Heart left ventricle (tissue), 16 donors: ENCODE measurements around the gene PYGB. TPM values are rescaled to one million over a fixed set of nuclear protein-coding genes. Genes with fewer than 3 reads are reported as not detected.
A peak's percentile ranks its signal among the peaks of the same experiment; 100 is the strongest.

Source experiments
- ATAC-seq, 4 donors: fragments of 200-7000 bp; cut with Tn5 transposase; one replicate each; pipeline ENCODE4 v1.9.1; 2020 to 2022; ENCODE audit warnings: moderate library complexity in 4 of 4, mild to moderate bottlenecking in 3 of 4, moderate number of reproducible peaks in 1 of 4
- DNase-seq, 5 donors: peaks; one replicate each; pipeline ENCODE4 v3.0.0-alpha.2; 2020
- H3K27ac ChIP-seq, 12 donors: fragments of 200-600 bp; sonication (generic) in 4 of 12; one replicate each; pipeline versions ENCODE4 v1.5.0 to v1.8.0; 2016 to 2022; ENCODE audit warnings: mild to moderate bottlenecking in 2 of 12
- H3K27me3 ChIP-seq, 9 donors: fragments of 200-600 bp; sonication (generic) in 2 of 9; one replicate each; pipeline versions ENCODE4 v1.5.1 to v1.8.0; 2016 to 2022; ENCODE audit warnings: mild to moderate bottlenecking in 3 of 9
- H3K36me3 ChIP-seq, 9 donors: fragments of 200-600 bp; sonication (generic) in 2 of 9; one replicate each; pipeline versions ENCODE4 v1.5.0 to v1.8.0; 2018 to 2022; ENCODE audit warnings: mild to moderate bottlenecking in 2 of 9
- H3K4me1 ChIP-seq, 12 donors: fragments of 200-600 bp; sonication (generic) in 4 of 12; one replicate each; pipeline versions ENCODE4 v1.5.0 to v1.8.0; 2016 to 2022; ENCODE audit warnings: mild to moderate bottlenecking in 3 of 12
- H3K4me3 ChIP-seq, 12 donors: fragments of 200-600 bp; sonication (generic) in 4 of 12; one replicate each; pipeline versions ENCODE4 v1.5.0 to v1.8.0; 2017 to 2022; ENCODE audit warnings: mild to moderate bottlenecking in 9 of 12, moderate library complexity in 4 of 12
- H3K9me3 ChIP-seq, 12 donors: fragments of 200-600 bp; sonication (generic) in 4 of 12; one replicate each; pipeline versions ENCODE4 v1.5.0 to v1.8.0; 2016 to 2022; ENCODE audit warnings: mild to moderate bottlenecking in 1 of 12
- CTCF ChIP-seq, 12 donors: fragments of 200-600 bp; sonication (generic) in 4 of 12; IDR thresholded peaks; one replicate each; pipeline versions ENCODE4 v1.5.0 to v1.8.0; 2018 to 2022; ENCODE audit warnings: antibody characterized with exemption in 12 of 12, mild to moderate bottlenecking in 5 of 12
- POLR2A ChIP-seq, 2 donors: fragments of 450-650 bp; IDR thresholded peaks; one replicate each; pipeline ENCODE4 v1.6.1; 2017; ENCODE audit warnings: antibody characterized with exemption in 2 of 2, mild to moderate bottlenecking in 2 of 2, moderate library complexity in 2 of 2
- WGBS, 4 donors: extraction: QIAGEN DNeasy Blood & Tissue Kit in 2 of 4; methylation state at CpG; one replicate each; pipeline versions ENCODE4 v1.1.5 to v1.1.7; 2013 to 2018; 5-methylcytosine and 5-hydroxymethylcytosine counted together
- intact Hi-C, 10 donors: fragments of 100-400 bp; cut with DNase I; formaldehyde crosslinking; loops; one replicate each; pipeline versions ENCODE4 v1.11.1 to v1.14.2; 2022
- polyA plus RNA-seq, 2 donors: library from polyadenylated mRNA; stranded (reverse); fragments of 200-250 nt; gene quantifications; one replicate each; pipeline ENCODE4 v1.2.3, GENCODE V29; 2013
- total RNA-seq, 9 donors: library from RNA; depleted of rRNA in 2 of 9; stranded (reverse); fragments of >200 nt in 2 of 9; fragmentation: NEBNext Ultra II Directional in 3 of 9; extraction: Animal tissue kit (Norgen Biotek cat#: 25700) in 3 of 9; gene quantifications; one replicate each; pipeline versions ENCODE4 v1.1.0 to v1.2.4, GENCODE V29; 2016 to 2023
- donor health status: ischemic (EF 13 %, LVEDD 7.1; RV severe dilation, severe dysfunction).
- donor health status: healthy with polysubstance abuse.
- donor health status: DM: no; HTN: yes; CAD: no.
- donor health status: DM: no; HTN: no; CAD: no.
- donor health status: ischemic (EF 25% LVEDD 6.9; RV normal size, moderate dysfunction).
- donor health status: ischemic (EF 25% LVEDD 5.7; RV mildly dilated, moderate dysfunction).
- donor health status: healthy.
- donor health status: DM: yes; HTN: yes; CAD: no.
- donor health status: ischemic (EF 35%, LVEDD 5.7; RV mildly dilated, moderate dysfunction).
- donor health status: nonischemic (EF 11% LVEDD 7.7; RV severe dilation, severe dysfunction).
- donor health status: DM: yes; HTN: yes; CAD: no.
- donor health status: PGD.
- donor health status: ischemic (EF 29% LVEDD 5.4; RV normal size, mild dysfunction).
- donor health status: nonischemic (EF 23%, LVEDD 6.1; RV moderate dilation, normal function).

Gene PYGB
- total and polyA plus RNA-seq, 11 donors, result 144 to 450 (median 232) TPM

- DNase-seq, result no peak
- TF ChIP-seq CTCF (IDR thresholded peaks at IDR 0.05), result no peak
- no peak for TF ChIP-seq POLR2A (IDR thresholded peaks at IDR 0.05)
- intact Hi-C loops, result no loop called here
- 91 to 98% (median 93%) methylated on average over 8 to 10 of the region's 10 CpGs for WGBS, 4 donors
- no peak for ATAC-seq
- no peaks in the 10 kb centered on the region for H3K9me3 ChIP-seq
- H3K4me1 ChIP-seq, result peaks cover 0 to 48% (median 15%) of the 10 kb centered on the region in 12 donors
- H3K4me3 ChIP-seq, result no peak overlapping the region
- peaks cover 0 to 92% (median 88%) of the 10 kb centered on the region in 9 donors for H3K36me3 ChIP-seq
- no peaks in the 10 kb centered on the region for H3K27me3 ChIP-seq
- peak overlapping the region in 3 of 12 donors; percentile 69 to 87 (median 82) for H3K27ac ChIP-seq
These were observed 32.4 kb upstream of the PYGB start for GRCh38 chr20:25215521-25215920.

GRCh38 chr20:25216199-25216945, 31.5 kb upstream of the PYGB start:
- H3K4me3 ChIP-seq, result peak overlapping the region in 5 of 12 donors; percentile 7 to 27 (median 17)
- peak; percentile 56 to 73 (median 66) for ATAC-seq
- H3K27me3 ChIP-seq, result no peaks in the 10 kb centered on the region
- no peak for TF ChIP-seq CTCF (IDR thresholded peaks at IDR 0.05)
- no peak for TF ChIP-seq POLR2A (IDR thresholded peaks at IDR 0.05)
- H3K27ac ChIP-seq, result peak overlapping the region in 11 of 12 donors; percentile 56 to 89 (median 73)
- H3K36me3 ChIP-seq, result peaks cover 0 to 88% (median 83%) of the 10 kb centered on the region in 9 donors
- peak in 2 of 5 donors; percentile 49 to 60 for DNase-seq
- peaks cover 0 to 57% (median 23%) of the 10 kb centered on the region in 12 donors for H3K4me1 ChIP-seq
- no peaks in the 10 kb centered on the region for H3K9me3 ChIP-seq
- intact Hi-C loops, result no loop called here
- WGBS, 4 donors, result 70 to 83% (median 77%) methylated on average over 16 of the region's 16 CpGs

GRCh38 chr20:25217161-25218108, 30.4 kb upstream of the PYGB start:
- intact Hi-C loops, result no loop called here
- H3K9me3 ChIP-seq, result no peaks in the 10 kb centered on the region
- H3K4me1 ChIP-seq, result peaks cover 2 to 67% (median 27%) of the 10 kb centered on the region in 12 donors
- H3K27me3 ChIP-seq, result no peaks in the 10 kb centered on the region
- DNase-seq (no peak), ATAC-seq (no peak)
- H3K4me3 ChIP-seq, result peak overlapping the region in 2 of 12 donors; percentile 7 to 27
- peaks cover 0 to 85% (median 73%) of the 10 kb centered on the region in 9 donors for H3K36me3 ChIP-seq
- WGBS, 4 donors, result 91 to 94% (median 92%) methylated on average over 21 of the region's 21 CpGs
- peak overlapping the region in 10 of 12 donors; percentile 56 to 89 (median 76) for H3K27ac ChIP-seq
- TF ChIP-seq POLR2A (IDR thresholded peaks at IDR 0.05) (no peak), CTCF (IDR thresholded peaks at IDR 0.05) (no peak)

- TF ChIP-seq CTCF (IDR thresholded peaks at IDR 0.05) (no peak), POLR2A (IDR thresholded peaks at IDR 0.05) (no peak)
- DNase-seq, result no peak
- Histone ChIP-seq H3K27me3 (no peaks in the 10 kb centered on the region), H3K9me3 (no peaks in the 10 kb centered on the region), H3K4me1 (peaks cover 3 to 74% (median 31%) of the 10 kb centered on the region in 12 donors), H3K27ac (peak overlapping the region in 3 of 12 donors; percentile 6 to 87 (median 29)), H3K4me3 (no peak overlapping the region), H3K36me3 (peaks cover 0 to 79% (median 66%) of the 10 kb centered on the region in 9 donors)
- intact Hi-C loops, result no loop called here
- WGBS, 4 donors, result 83 to 88% (median 87%) methylated on average over 8 of the region's 8 CpGs
- ATAC-seq, result no peak
These were observed 29.8 kb upstream of the PYGB start for GRCh38 chr20:25218109-25218486.
